Smooth muscle cell (in vitro differentiated cells): ENCODE results near the gene HLA-DOA. TPM values are rescaled to one million over a fixed set of nuclear protein-coding genes. Genes with fewer than 3 reads are reported as not detected.
A peak's percentile ranks its signal among the peaks of the same experiment; 100 is the strongest.

Experiments
- DNase-seq: peaks from one replicate; lab custom pipeline; 2025; ENCODE audit not compliant: unreplicated experiment; lab: John Stamatoyannopoulos, UW
- H2AFZ ChIP-seq: fragments of 200-600 bp; sonication (generic); 2 replicates; pipeline ENCODE4 v1.6.0; 2016; ENCODE audit warnings: antibody characterized with exemption, low read depth, mild to moderate bottlenecking
- H3F3A ChIP-seq: fragments of 200-600 bp; sonication (generic); 2 replicates; pipeline ENCODE4 v1.6.0; 2017; ENCODE audit warnings: antibody characterized with exemption, low read depth
- H3K27ac ChIP-seq: fragments of 200-600 bp; sonication (generic); 2 replicates; pipeline ENCODE4 v1.5.1; 2016; ENCODE audit warnings: low read depth, mild to moderate bottlenecking
- H3K27me3 ChIP-seq: fragments of 200-600 bp; sonication (generic); 2 replicates; pipeline ENCODE4 v1.6.1; 2016; ENCODE audit warnings: low read depth, mild to moderate bottlenecking
- H3K36me3 ChIP-seq: fragments of 200-600 bp; sonication (generic); 2 replicates; pipeline ENCODE4 v1.5.1; 2016; ENCODE audit warnings: low read depth
- H3K4me1 ChIP-seq: fragments of 200-600 bp; sonication (generic); 2 replicates; pipeline ENCODE4 v1.5.1; 2016; ENCODE audit warnings: low read depth
- H3K4me2 ChIP-seq: fragments of 200-600 bp; sonication (generic); 2 replicates; pipeline ENCODE4 v1.6.0; 2016; ENCODE audit warnings: mild to moderate bottlenecking
- H3K4me3 ChIP-seq: fragments of 200-600 bp; sonication (generic); 2 replicates; pipeline ENCODE4 v1.5.1; 2016; ENCODE audit warnings: mild to moderate bottlenecking
- H3K79me2 ChIP-seq: fragments of 200-600 bp; sonication (generic); 2 replicates; pipeline ENCODE4 v1.6.0; 2016; ENCODE audit warnings: low read depth, mild to moderate bottlenecking
- H3K9ac ChIP-seq: fragments of 200-600 bp; sonication (generic); 2 replicates; pipeline ENCODE4 v1.6.0; 2016; ENCODE audit warnings: low read depth
- H3K9me3 ChIP-seq: fragments of 200-600 bp; sonication (generic); replicated peaks from 2 replicates; pipeline ENCODE4 v1.5.1; 2016; ENCODE audit warnings: low read depth
- H4K20me1 ChIP-seq: fragments of 200-600 bp; sonication (generic); 2 replicates; pipeline ENCODE4 v1.6.0; 2016; ENCODE audit warnings: low read depth
- CTCF ChIP-seq: fragments of 200-600 bp; sonication (generic); IDR thresholded peaks from 2 replicates; pipeline ENCODE4 v1.5.1; 2017; ENCODE audit warnings: borderline replicate concordance, mild to moderate bottlenecking, antibody characterized with exemption; ENCODE audit not compliant: insufficient read depth, poor library complexity, severe bottlenecking
- WGBS: methylation state at CpG from one replicate; pipeline ENCODE4 v1.1.7; 2016; ENCODE audit warnings: low lambda C conversion rate; 5-methylcytosine and 5-hydroxymethylcytosine counted together
- polyA plus RNA-seq: library from polyadenylated mRNA; unstranded; fragments of >200 nt; fragmentation: Nextera tagmentation; extraction: Ambion mirVana; gene quantifications from 2 replicates; pipeline ENCODE4 v1.2.1, GENCODE V29; 2016
- total RNA-seq: library from RNA; depleted of rRNA; stranded (reverse); fragments of >200 nt; gene quantifications from 2 replicates; pipeline ENCODE4 v1.2.3, GENCODE V29; 2014

HLA-DOA gene
- total and polyA plus RNA-seq, 2 experiments from 2014 or later, result 0.09 TPM; not detected in 1

- Histone ChIP-seq H3F3A (no peaks in the 10 kb centered on the region), H3K9me3 (no peaks in the 10 kb centered on the region), H3K4me3 (no peak overlapping the region), H3K4me1 (peaks cover 7% of the 10 kb centered on the region), H3K9ac (no peak overlapping the region), H2AFZ (no peak overlapping the region), H3K36me3 (no peaks in the 10 kb centered on the region), H3K27me3 (peaks cover 34% of the 10 kb centered on the region), H3K27ac (no peak overlapping the region), H3K4me2 (no peak overlapping the region), H4K20me1 (no peaks in the 10 kb centered on the region), H3K79me2 (no peaks in the 10 kb centered on the region)
- no peak for TF ChIP-seq CTCF
- WGBS, result 91% methylated on average over 6 of the region's 6 CpGs
- DNase-seq, result no peak
Measured at GRCh38 chr6:33004940-33005339, 4.5 kb downstream of the HLA-DOA start.

- H3K4me3 ChIP-seq, result no peak overlapping the region
- no peak for DNase-seq
- no peaks in the 10 kb centered on the region for H3K4me1 ChIP-seq
- H3K9ac ChIP-seq, result no peak overlapping the region
- H2AFZ ChIP-seq, result no peak overlapping the region
- WGBS, result 88% methylated on average over 4 of the region's 4 CpGs
- no peak overlapping the region for H3K4me2 ChIP-seq
- H3K79me2 ChIP-seq, result no peaks in the 10 kb centered on the region
- TF ChIP-seq CTCF, result no peak
- peaks cover 52% of the 10 kb centered on the region for H3K27me3 ChIP-seq
- H3F3A ChIP-seq, result no peaks in the 10 kb centered on the region
- H3K27ac ChIP-seq, result no peak overlapping the region
- no peaks in the 10 kb centered on the region for H3K9me3 ChIP-seq
- H3K36me3 ChIP-seq, result no peaks in the 10 kb centered on the region
- no peaks in the 10 kb centered on the region for H4K20me1 ChIP-seq
Measured at GRCh38 chr6:33001685-33002084, 7.7 kb downstream of the HLA-DOA start.

- TF ChIP-seq CTCF, result peak; percentile 12
Measured at GRCh38 chr6:33000055-33000454, 9.3 kb downstream of the HLA-DOA start.

GRCh38 chr6:32995448-32995847, 13.9 kb downstream of the HLA-DOA start:
- Histone ChIP-seq H3F3A (no peaks in the 10 kb centered on the region), H3K4me2 (no peak overlapping the region), H3K4me3 (no peak overlapping the region), H3K9me3 (no peaks in the 10 kb centered on the region), H3K36me3 (no peaks in the 10 kb centered on the region), H3K9ac (no peak overlapping the region), H4K20me1 (no peaks in the 10 kb centered on the region), H3K4me1 (no peaks in the 10 kb centered on the region), H2AFZ (no peak overlapping the region), H3K79me2 (no peaks in the 10 kb centered on the region), H3K27me3 (peaks cover 58% of the 10 kb centered on the region), H3K27ac (no peak overlapping the region)
- WGBS, result 35% methylated on average over 2 of the region's 2 CpGs
- no peak for TF ChIP-seq CTCF
- no peak for DNase-seq

More at GRCh38 chr6:33000055-33000454, 9.3 kb downstream of the HLA-DOA start:
- Histone ChIP-seq H3K27me3 (peaks cover 66% of the 10 kb centered on the region), H3K27ac (no peak overlapping the region), H3F3A (no peaks in the 10 kb centered on the region), H2AFZ (no peak overlapping the region), H3K79me2 (no peaks in the 10 kb centered on the region), H3K4me1 (no peaks in the 10 kb centered on the region), H3K4me3 (no peak overlapping the region), H3K9ac (no peak overlapping the region), H3K4me2 (no peak overlapping the region), H4K20me1 (no peaks in the 10 kb centered on the region), H3K36me3 (no peaks in the 10 kb centered on the region), H3K9me3 (no peaks in the 10 kb centered on the region)
- WGBS, result 28% methylated on average over 8 of the region's 8 CpGs
- no peak for DNase-seq
